A204.1 (cell line): ENCODE data around the gene KCNK15.

ENCODE experiments used
- FAIRE-seq: peaks from 2 replicates; lab custom pipeline; 2012; peaks lifted over from hg19 to GRCh38; lab: Jason Lieb, UNC

The KCNK15 gene

GRCh38 chr20:44715499-44716308 is 30.0 kb upstream of the KCNK15 start:
- no peak for FAIRE-seq

GRCh38 chr20:44716309-44717106 is 29.2 kb upstream of the KCNK15 start:
- no peak for FAIRE-seq

- no peak for FAIRE-seq
These were observed 27.7 kb upstream of the KCNK15 start for GRCh38 chr20:44717986-44718385.

GRCh38 chr20:44719841-44720240 is 25.8 kb upstream of the KCNK15 start:
- no peak for FAIRE-seq

- no peak for FAIRE-seq
These were observed 25.1 kb upstream of the KCNK15 start for GRCh38 chr20:44720621-44720996.

- no peak for FAIRE-seq
These were observed 24.5 kb upstream of the KCNK15 start for GRCh38 chr20:44720997-44721784.

- FAIRE-seq: no peak
These were observed 23.9 kb upstream of the KCNK15 start for GRCh38 chr20:44721785-44722054.

GRCh38 chr20:44722990-44723389 is 22.7 kb upstream of the KCNK15 start:
- FAIRE-seq: no peak

- FAIRE-seq: no peak
These were observed 22.3 kb upstream of the KCNK15 start for GRCh38 chr20:44723391-44723790.

- no peak for FAIRE-seq
These were observed 21.8 kb upstream of the KCNK15 start for GRCh38 chr20:44723798-44724362.

- FAIRE-seq: no peak
These were observed 21.1 kb upstream of the KCNK15 start for GRCh38 chr20:44724423-44725091.

- FAIRE-seq: no peak
These were observed 19.8 kb upstream of the KCNK15 start for GRCh38 chr20:44725837-44726236.

GRCh38 chr20:44727039-44727438 is 18.6 kb upstream of the KCNK15 start:
- FAIRE-seq: no peak

GRCh38 chr20:44727651-44728050 is 18.0 kb upstream of the KCNK15 start:
- no peak for FAIRE-seq

GRCh38 chr20:44728801-44729443 is 16.7 kb upstream of the KCNK15 start:
- no peak for FAIRE-seq

GRCh38 chr20:44730441-44730840 is 15.2 kb upstream of the KCNK15 start:
- no peak for FAIRE-seq

- no peak for FAIRE-seq
These were observed 14.0 kb upstream of the KCNK15 start for GRCh38 chr20:44731657-44732056.

GRCh38 chr20:44732327-44732726 is 13.3 kb upstream of the KCNK15 start:
- FAIRE-seq: no peak

- no peak for FAIRE-seq
These were observed 12.2 kb upstream of the KCNK15 start for GRCh38 chr20:44733341-44734069.

GRCh38 chr20:44734938-44735337 is 10.7 kb upstream of the KCNK15 start:
- FAIRE-seq: no peak

- no peak for FAIRE-seq
These were observed 9.9 kb upstream of the KCNK15 start for GRCh38 chr20:44735816-44736169.
